GM18520 (cell line): ENCODE measurements around the gene ASXL3.

Experiments used
- ATAC-seq: cut with Tn5 transposase; IDR thresholded peaks from one replicate; pipeline ENCODE4 v1.9.1; 2021; ENCODE audit not compliant: unreplicated experiment

ASXL3 gene

GRCh38 chr18:33581856-33582255, 3.8 kb downstream of the ASXL3 start:
- ATAC-seq, result no peak

GRCh38 chr18:33583901-33584300, 5.9 kb downstream of the ASXL3 start:
- ATAC-seq, result no peak

- ATAC-seq, result no peak
Measured at GRCh38 chr18:33584548-33585430, 6.8 kb downstream of the ASXL3 start.

DNA sequence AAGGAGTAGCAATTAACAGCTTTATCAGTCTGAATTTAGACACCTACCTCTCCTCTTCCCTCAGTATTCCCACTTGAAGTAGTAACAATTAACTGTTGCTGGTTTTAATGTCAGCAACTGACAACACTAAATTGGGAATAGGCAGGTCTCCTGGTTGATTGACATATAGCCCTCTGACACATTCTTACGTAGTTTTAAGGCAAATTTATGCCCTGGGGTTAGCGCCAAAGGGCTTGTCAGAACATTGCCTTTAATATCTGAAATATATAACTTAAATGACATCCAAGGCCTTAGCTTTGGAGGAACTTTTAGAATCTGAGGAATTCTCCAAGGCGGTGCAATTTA, 7.4 kb downstream of the ASXL3 start:
- ATAC-seq, result no peak

DNA sequence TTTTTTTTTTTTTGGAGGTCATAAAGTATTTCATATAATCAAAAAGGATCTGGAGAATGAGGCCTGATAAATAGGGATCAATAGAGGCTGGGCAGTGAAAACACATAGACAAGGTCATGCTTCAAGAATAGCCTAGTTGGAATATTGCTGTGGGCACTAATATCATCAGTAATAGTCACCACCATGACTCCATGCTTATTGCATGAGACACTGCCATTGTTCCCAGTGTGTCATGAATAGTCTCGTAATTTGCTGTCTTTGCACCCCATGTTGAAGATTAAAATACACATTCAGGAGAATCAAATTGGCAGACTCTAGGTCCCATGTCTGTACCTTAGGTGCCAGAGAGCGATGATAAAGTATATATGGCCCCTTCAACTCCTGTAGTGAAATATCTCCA, 10.3 kb downstream of the ASXL3 start:
- no peak for ATAC-seq

- ATAC-seq, result no peak
Measured at GRCh38 chr18:33593261-33593660, 15.2 kb downstream of the ASXL3 start.

DNA sequence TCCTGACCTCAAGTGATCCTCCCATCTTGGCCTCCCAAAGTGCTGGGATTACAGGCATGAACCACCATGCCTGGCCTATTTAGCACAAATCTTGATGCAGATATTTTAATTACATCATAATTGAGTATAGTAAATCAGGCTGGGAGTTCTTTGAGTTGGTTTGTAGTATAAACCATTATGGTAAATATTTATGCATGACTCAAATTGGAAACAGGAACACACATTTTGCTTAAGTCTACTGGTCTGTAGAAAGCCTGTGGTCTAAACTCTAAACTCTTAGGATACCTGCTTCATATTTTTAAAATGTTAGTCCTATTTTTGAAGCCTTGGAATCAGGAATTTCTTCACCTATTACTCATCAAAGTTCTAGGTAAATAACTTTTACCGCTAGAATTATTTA, 16.8 kb downstream of the ASXL3 start:
- no peak for ATAC-seq

DNA sequence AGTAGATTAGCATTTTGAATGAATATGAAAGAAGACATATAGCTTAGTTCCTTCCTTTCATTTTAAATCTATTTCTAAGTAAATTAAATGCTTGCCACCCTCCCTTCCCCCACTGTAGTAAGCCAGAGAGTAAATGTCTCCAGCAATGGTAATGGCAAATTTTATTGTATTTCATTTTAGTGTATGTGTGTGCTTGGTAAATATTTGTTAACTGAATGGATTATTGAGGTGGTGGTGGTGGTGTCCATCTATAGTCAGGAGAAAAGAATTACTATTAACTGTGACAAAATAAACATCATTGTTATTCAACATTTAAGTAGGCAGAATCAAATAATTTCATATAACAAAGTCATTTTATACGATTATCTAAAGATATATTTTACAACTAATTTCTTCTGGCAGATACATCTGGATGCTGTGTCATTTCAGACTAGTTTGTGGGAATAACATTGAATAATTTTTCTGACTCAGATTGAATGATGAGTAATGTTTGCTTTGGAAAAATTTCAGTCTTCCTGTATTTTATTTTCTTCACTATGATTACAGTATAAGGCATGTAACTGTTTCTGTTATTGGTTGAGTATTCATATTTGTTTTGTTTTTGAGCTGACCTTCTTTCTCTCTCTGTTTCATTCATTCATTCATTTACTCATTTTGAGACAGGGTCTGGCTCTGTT, 18.3 kb downstream of the ASXL3 start:
- ATAC-seq, result no peak

GRCh38 chr18:33600846-33601245, 22.8 kb downstream of the ASXL3 start:
- no peak for ATAC-seq

- ATAC-seq, result no peak
Measured at GRCh38 chr18:33603454-33603853, 25.4 kb downstream of the ASXL3 start.

GRCh38 chr18:33605250-33605649, 27.2 kb downstream of the ASXL3 start:
- ATAC-seq, result no peak

GRCh38 chr18:33606621-33607020, 28.6 kb downstream of the ASXL3 start:
- no peak for ATAC-seq

DNA sequence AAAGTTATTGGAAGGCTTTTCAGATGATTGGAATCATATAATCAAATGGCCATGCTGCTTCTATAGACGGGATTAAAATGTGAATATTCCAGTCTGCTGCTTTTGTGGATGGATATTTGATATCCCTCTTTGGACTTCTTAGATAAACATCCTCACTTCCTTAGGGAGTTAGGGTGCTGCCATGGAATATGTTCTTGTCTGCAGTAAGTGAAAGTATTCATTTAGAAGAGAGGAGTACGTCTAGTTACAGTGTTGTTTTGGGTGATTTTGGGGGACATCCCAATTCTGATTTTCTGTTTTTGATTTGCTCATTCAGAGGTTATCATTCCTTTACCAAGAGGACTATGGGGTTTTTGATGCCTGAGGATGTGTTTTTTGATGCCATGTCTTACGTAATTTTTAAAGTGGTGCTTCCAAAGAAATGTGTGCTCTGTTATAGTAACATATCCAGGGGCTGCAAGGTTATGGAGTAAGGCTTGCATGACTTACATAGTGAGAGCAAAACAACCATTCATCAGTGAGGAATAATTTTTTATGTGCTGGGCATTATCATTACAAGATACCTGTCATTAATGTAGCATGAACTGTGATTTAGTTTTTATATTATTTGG, 33.6 kb downstream of the ASXL3 start:
- ATAC-seq, result no peak

GRCh38 chr18:33612632-33613031, 34.6 kb downstream of the ASXL3 start:
- ATAC-seq, result no peak

- no peak for ATAC-seq
Measured at GRCh38 chr18:33616556-33616955, 38.5 kb downstream of the ASXL3 start.

- no peak for ATAC-seq
Measured at GRCh38 chr18:33627114-33627513, 49.1 kb downstream of the ASXL3 start.

GRCh38 chr18:33630476-33630875, 52.5 kb downstream of the ASXL3 start:
- ATAC-seq, result no peak

DNA sequence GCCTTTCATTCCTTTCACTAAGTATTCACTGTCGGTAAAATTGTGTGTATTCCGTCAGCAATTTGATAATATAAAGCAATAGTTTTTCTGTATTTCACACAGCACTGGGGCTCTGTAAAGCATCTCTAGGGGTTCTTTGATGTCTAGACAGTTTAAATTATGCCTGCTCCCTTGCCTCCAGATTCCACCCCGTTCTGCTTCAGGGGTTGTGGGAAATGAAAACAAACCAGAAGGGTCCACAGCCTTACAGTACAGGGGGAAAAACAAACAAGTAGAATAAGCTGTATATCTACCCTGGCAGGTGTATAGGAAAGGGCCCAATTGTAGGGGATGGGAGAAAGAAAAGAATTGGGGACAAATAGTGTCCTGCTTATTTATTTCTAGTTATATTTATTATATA, 63.1 kb downstream of the ASXL3 start:
- no peak for ATAC-seq

GRCh38 chr18:33644494-33644893, 66.5 kb downstream of the ASXL3 start:
- no peak for ATAC-seq

GRCh38 chr18:33647365-33647764, 69.3 kb downstream of the ASXL3 start:
- no peak for ATAC-seq

DNA sequence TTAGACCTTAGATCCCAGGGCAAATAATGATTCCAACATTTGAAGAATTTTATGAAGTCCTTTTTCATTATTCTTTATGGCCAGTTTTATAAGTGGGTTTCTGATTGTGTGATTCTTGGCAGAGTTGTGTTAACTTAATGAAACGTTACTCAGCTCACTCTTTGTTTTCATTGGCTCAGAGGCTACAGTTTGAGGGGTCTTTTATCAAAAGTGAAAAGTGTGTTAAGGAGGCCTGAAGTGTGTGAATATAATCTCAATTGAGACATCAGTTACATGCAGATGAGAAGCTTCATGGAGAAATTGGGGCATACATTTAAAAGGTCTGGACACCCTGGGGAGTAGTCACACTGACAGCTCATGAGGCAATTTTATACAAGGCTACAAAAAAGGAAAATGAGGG, 74.6 kb downstream of the ASXL3 start:
- ATAC-seq, result no peak

- no peak for ATAC-seq
Measured at GRCh38 chr18:33653231-33653630, 75.2 kb downstream of the ASXL3 start.
